ENCODE measurements around the gene MKNK1.

The MKNK1 gene

GRCh38 chr1:46520063-46520911, 83.8 kb downstream of the MKNK1 start:
- no peak for DNase-seq

DNA sequence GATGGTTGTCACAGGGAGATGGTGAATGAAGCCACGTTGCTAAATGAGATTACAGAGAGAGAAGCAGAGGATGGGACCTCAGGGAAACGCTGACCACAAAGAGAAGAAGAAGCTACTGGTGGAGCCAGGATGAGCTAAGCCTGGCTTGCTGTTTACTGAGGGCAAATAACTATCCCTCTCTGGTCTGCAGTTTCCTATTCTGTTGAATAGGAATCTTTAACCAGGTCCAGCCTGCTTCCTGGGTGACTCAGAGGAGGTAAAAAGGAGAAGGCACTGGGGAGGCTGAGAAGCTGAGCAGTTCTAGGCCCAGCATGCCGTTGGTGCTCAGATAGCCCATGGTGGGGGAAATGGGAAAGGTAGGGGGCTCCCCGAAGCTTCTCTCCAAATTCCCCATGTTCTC, 84.9 kb downstream of the MKNK1 start:
- no peak for DNase-seq

DNA sequence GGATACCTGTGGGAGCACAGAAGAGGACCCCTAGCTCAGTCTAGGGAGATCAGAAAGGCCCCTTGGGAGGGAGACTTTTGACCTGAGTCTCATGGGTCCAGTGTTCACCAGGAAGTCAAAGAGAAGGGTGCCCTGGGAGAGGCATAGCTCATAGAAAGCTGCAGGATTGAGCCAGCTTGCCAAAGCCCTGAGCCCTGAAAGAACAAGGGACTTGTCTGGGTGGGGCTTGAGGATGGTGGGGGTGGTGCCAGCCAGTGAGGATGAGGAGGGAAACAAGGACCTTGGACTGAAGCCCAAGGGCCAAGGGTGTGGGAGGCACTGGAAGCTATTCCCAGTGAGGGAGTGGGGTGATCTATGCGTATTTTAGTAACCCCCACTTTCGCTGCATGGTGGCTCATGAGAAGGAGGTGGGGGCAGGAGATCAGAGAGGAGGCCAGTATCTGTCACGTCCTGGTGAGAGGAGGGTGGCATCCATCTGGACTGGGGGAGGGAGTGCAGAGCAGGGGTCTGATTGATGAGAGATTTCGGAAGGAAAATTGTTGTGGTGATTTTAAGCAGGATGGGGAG, 86.1 kb downstream of the MKNK1 start:
- DNase-seq = no peak

- no peak for DNase-seq
Measured at GRCh38 chr1:46517010-46517600, 87.0 kb downstream of the MKNK1 start.

- no peak for DNase-seq
Measured at GRCh38 chr1:46516200-46516950, 87.7 kb downstream of the MKNK1 start.

DNA sequence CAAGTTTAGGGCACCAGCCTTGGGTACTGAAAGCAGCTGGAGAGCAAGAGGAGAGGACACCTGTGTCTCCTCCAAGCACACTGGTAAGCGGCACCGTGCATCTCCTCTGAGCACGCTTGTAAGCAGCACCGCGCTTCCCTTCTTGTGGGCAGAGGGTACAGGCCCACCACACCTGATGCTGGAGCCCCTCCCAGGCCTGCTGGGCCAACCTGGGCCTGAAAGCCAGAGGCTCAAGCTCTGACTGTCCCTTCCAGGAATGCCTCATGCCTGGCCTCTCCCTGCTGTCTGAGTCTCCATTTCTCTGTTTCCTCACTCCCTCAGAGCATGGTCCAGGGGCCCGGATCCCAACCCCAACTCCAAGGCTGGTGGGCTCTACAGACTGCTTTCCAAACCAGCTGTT, 88.5 kb downstream of the MKNK1 start:
- DNase-seq = no peak

GRCh38 chr1:46513536-46513935, 90.5 kb downstream of the MKNK1 start:
- DNase-seq = no peak

GRCh38 chr1:46512792-46513190, 91.3 kb downstream of the MKNK1 start:
- no peak for DNase-seq

GRCh38 chr1:46512135-46512791, 91.8 kb downstream of the MKNK1 start:
- DNase-seq = no peak

DNA sequence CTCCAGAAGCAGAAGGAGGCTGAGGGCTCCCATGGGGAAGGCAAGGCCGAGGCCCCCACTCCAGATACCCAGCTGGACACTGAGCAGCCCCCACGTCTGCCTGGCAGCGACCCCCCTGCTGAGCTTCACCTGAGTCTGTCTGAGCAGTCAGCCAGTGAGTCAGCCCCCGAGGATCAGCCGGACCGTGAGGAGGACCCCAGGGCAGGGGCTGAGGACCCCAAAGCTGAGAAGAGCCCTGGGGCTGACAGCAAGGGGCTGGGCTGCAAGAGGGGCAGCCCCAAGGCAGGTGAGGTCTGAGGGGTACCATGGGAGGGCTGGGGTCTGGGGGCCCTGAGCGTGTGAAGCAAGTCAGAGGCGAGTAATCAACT, 93.1 kb downstream of the MKNK1 start:
- no peak for DNase-seq

DNA sequence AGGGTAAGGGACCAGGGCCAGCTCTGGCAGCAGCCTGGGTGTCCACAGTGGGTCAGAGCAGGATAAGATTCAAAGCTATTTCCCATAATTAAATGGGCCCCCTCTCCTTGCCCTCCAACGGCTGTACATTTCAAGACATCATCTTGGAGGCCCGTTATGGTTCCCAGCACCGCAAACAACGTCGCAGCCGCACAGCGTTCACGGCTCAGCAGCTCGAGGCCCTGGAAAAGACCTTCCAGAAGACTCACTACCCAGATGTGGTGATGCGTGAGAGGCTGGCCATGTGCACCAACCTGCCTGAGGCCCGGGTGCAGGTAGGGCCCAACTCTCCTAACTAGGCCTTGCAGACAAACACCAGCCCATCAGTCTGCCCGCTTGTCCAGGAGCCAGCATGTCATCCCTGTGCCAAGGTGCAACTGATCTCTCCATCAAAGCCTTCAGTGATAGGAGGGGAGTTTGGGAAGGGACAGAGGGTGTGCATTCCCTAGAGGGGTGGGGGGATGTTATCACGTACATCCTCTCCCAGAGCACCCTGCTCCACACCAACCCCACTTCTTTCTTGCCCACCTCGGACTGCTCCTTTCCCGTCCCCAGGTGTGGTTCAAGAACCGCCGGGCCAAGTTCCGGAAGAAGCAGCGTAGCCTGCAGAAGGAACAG, 93.6 kb downstream of the MKNK1 start:
- DNase-seq = no peak

GRCh38 chr1:46508757-46509156, 95.3 kb downstream of the MKNK1 start:
- no peak for DNase-seq
